ENCODE data around the gene ZNF532.

Gene ZNF532

DNA sequence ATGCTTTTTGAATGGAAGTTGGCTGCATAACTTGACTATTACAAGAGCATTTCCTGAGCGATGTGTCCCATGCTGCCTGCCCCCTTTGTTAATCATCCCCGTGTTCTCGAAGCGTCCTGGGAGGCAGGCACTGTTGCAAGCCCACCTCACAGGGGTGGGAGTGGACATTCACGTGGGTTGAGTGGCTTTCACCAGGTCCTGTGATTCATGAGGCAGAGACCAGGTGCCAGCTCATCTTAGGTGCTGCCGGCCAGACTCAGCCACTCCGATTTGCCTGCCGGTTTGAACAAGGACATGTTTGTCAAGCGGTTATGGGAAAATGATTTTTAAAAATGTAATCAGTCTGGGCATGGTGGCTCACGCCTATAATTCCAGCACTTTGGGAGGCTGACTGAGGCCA, 112.5 kb downstream of the ZNF532 start:
- no peaks in the 10 kb centered on the region for H4K20me1 ChIP-seq (ENCODE audit: insufficient read depth, low read length)
- H3K27ac ChIP-seq (ENCODE audit: low read depth, low read length, poor library complexity, severe bottlenecking) = no peak overlapping the region
- H3K9me2 ChIP-seq (ENCODE audit: low read depth, low read length) = no peaks in the 10 kb centered on the region
- no peak overlapping the region for H3K9ac ChIP-seq (ENCODE audit: low read length)
- no peaks in the 10 kb centered on the region for H3K79me2 ChIP-seq (ENCODE audit: insufficient read depth, low read length)
- TF ChIP-seq, protein P1, sequence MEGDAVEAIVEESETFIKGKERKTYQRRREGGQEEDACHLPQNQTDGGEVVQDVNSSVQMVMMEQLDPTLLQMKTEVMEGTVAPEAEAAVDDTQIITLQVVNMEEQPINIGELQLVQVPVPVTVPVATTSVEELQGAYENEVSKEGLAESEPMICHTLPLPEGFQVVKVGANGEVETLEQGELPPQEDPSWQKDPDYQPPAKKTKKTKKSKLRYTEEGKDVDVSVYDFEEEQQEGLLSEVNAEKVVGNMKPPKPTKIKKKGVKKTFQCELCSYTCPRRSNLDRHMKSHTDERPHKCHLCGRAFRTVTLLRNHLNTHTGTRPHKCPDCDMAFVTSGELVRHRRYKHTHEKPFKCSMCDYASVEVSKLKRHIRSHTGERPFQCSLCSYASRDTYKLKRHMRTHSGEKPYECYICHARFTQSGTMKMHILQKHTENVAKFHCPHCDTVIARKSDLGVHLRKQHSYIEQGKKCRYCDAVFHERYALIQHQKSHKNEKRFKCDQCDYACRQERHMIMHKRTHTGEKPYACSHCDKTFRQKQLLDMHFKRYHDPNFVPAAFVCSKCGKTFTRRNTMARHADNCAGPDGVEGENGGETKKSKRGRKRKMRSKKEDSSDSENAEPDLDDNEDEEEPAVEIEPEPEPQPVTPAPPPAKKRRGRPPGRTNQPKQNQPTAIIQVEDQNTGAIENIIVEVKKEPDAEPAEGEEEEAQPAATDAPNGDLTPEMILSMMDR (IDR thresholded peaks at IDR 0.05; ENCODE audit: low read length) = no peak
- TF ChIP-seq EZH2 (IDR thresholded peaks at IDR 0.05; ENCODE audit: borderline replicate concordance, low read length) = no peak
- no peaks in the 10 kb centered on the region for H3K9me3 ChIP-seq (ENCODE audit: low read length)
- H3K4me1 ChIP-seq (ENCODE audit: insufficient read depth, low read length, severe bottlenecking) = peaks cover 41% of the 10 kb centered on the region
- no peaks in the 10 kb centered on the region for H3K27me3 ChIP-seq (ENCODE audit: insufficient read depth, low read length)
- H3F3A ChIP-seq (ENCODE audit: insufficient read depth, low read length) = no peaks in the 10 kb centered on the region
- H3K4me2 ChIP-seq (ENCODE audit: low read length) = no peak overlapping the region
- no peak overlapping the region for H3K4me3 ChIP-seq (ENCODE audit: low read depth, low read length, poor library complexity, severe bottlenecking)
- peaks cover 74% of the 10 kb centered on the region for H3K36me3 ChIP-seq (ENCODE audit: insufficient read depth, low read length)
- H2AFZ ChIP-seq (ENCODE audit: low read length) = no peak overlapping the region

DNA sequence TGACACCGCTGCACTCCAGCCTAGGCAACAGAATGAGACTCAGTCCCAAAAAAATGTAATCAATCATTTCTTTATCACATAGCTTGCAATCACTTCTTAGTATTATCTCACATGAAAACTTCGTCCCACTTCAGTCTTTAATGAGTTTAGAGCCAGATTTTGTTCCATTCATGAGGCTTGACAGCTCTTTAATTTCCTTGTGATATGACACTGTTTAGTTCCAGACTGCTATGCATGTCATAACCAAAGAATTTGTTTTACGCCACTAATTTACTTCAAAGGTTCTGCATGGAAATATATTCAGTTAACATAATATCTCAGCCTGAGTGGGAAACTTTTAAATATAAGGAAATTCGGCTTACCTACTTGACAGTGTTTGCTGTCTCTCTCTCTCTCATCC, 113.1 kb downstream of the ZNF532 start:
- Histone ChIP-seq H3K4me3 (ENCODE audit: low read depth, low read length, poor library complexity, severe bottlenecking) (no peak overlapping the region), H3K36me3 (ENCODE audit: insufficient read depth, low read length) (peaks cover 74% of the 10 kb centered on the region), H3K9me3 (ENCODE audit: low read length) (no peaks in the 10 kb centered on the region), H3K27ac (ENCODE audit: low read depth, low read length, poor library complexity, severe bottlenecking) (no peak overlapping the region), H4K20me1 (ENCODE audit: insufficient read depth, low read length) (no peaks in the 10 kb centered on the region), H3K4me2 (ENCODE audit: low read length) (no peak overlapping the region), H2AFZ (ENCODE audit: low read length) (no peak overlapping the region), H3K27me3 (ENCODE audit: insufficient read depth, low read length) (no peaks in the 10 kb centered on the region), H3K9me2 (ENCODE audit: low read depth, low read length) (no peaks in the 10 kb centered on the region), H3K4me1 (ENCODE audit: insufficient read depth, low read length, severe bottlenecking) (peaks cover 35% of the 10 kb centered on the region), H3K9ac (ENCODE audit: low read length) (no peak overlapping the region), H3F3A (ENCODE audit: insufficient read depth, low read length) (no peaks in the 10 kb centered on the region), H3K79me2 (ENCODE audit: insufficient read depth, low read length) (no peaks in the 10 kb centered on the region)
- no peak for TF ChIP-seq EZH2 (IDR thresholded peaks at IDR 0.05; ENCODE audit: borderline replicate concordance, low read length)
- TF ChIP-seq, protein P1 (IDR thresholded peaks at IDR 0.05; ENCODE audit: low read length) = no peak

DNA sequence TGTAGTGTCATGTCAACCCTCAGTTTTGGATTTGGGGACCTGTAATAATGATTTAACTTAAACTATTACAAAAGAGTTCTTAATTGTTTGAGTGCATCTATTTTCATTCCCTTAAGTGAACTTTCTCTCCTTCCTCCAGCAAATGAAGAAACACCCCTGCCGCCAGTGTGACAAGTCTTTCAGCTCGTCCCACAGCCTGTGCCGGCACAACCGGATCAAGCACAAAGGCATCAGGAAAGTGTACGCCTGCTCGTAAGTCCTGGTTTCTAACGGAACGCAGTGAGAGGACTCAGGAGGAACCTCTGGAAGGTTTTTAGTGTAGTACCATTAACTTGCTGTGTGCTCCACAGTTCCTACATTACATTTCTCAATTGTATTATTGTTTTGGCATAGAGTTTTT, 114.2 kb downstream of the ZNF532 start:
- Histone ChIP-seq H4K20me1 (ENCODE audit: insufficient read depth, low read length) (no peaks in the 10 kb centered on the region), H3K4me2 (ENCODE audit: low read length) (no peak overlapping the region), H3F3A (ENCODE audit: insufficient read depth, low read length) (no peaks in the 10 kb centered on the region), H2AFZ (ENCODE audit: low read length) (no peak overlapping the region), H3K36me3 (ENCODE audit: insufficient read depth, low read length) (peaks cover 77% of the 10 kb centered on the region), H3K9me3 (ENCODE audit: low read length) (no peaks in the 10 kb centered on the region), H3K4me1 (ENCODE audit: insufficient read depth, low read length, severe bottlenecking) (peaks cover 24% of the 10 kb centered on the region), H3K27me3 (ENCODE audit: insufficient read depth, low read length) (no peaks in the 10 kb centered on the region), H3K4me3 (ENCODE audit: low read depth, low read length, poor library complexity, severe bottlenecking) (no peak overlapping the region), H3K79me2 (ENCODE audit: insufficient read depth, low read length) (no peaks in the 10 kb centered on the region), H3K27ac (ENCODE audit: low read depth, low read length, poor library complexity, severe bottlenecking) (no peak overlapping the region), H3K9ac (ENCODE audit: low read length) (no peak overlapping the region), H3K9me2 (ENCODE audit: low read depth, low read length) (no peaks in the 10 kb centered on the region)
- TF ChIP-seq, protein P1 (IDR thresholded peaks at IDR 0.05; ENCODE audit: low read length) = no peak
- no peak for TF ChIP-seq EZH2 (IDR thresholded peaks at IDR 0.05; ENCODE audit: borderline replicate concordance, low read length)

All from OCI-LY1 (cell line).